A549 (cell line): ENCODE data around the gene FANCM. TPM values are rescaled to one million over a fixed set of nuclear protein-coding genes. Genes with fewer than 3 reads are reported as not detected.

Experiments used
- ATAC-seq, 2 experiments: fragments of 200-7000 bp in 1 of 2; fragments of >200 bp in 1 of 2; cut with Nextera tagmentation in 1 of 2; cut with Tn5 transposase in 1 of 2; 3 replicates each; pipeline versions ENCODE4 v1.8.0 to v1.9.1; 2018 to 2020; ENCODE audit warnings: mild to moderate bottlenecking in 1 of 2, moderate library complexity in 1 of 2
- CTCF ChIA-PET: fragments of 300-600 bp; sonication (Branson Sonifier 250); formaldehyde crosslinking; extraction: SDS; loops from one replicate; lab custom pipeline; 2021; ENCODE audit warnings: antibody characterized with exemption, inconsistent platforms; lab: Yijun Ruan, JAX
- POLR2A ChIA-PET: fragments of 350-600 bp; formaldehyde crosslinking; extraction: SDS; loops from one replicate; lab custom pipeline; 2021; ENCODE audit warnings: antibody characterized with exemption, inconsistent platforms; lab: Yijun Ruan, JAX
- DNase-seq, 2 experiments: peaks; one replicate each; pipeline versions ENCODE4 v3.0.0 to v3.0.0-alpha.2; 2011 to 2016; ENCODE audit warnings: low read depth in 1 of 2, low spot score in 1 of 2
- FAIRE-seq: peaks from 2 replicates; lab custom pipeline; 2011; peaks lifted over from hg19 to GRCh38; lab: Jason Lieb, UNC
- H3K27ac ChIP-seq, 2 experiments: fragments of >200 bp; sonication (Bioruptor Twin); formaldehyde crosslinking; 3 replicates each; pipeline ENCODE4 v1.5.1; 2016 to 2017
- H3K4me1 ChIP-seq: fragments of >200 bp; sonication (Bioruptor Twin); formaldehyde crosslinking; 3 replicates; pipeline ENCODE4 v1.6.1; 2016
- H3K4me2 ChIP-seq: fragments of >200 bp; sonication (Bioruptor Twin); formaldehyde crosslinking; 3 replicates; pipeline ENCODE4 v1.6.1; 2016
- H3K4me3 ChIP-seq: fragments of >200 bp; sonication (Bioruptor Twin); formaldehyde crosslinking; 3 replicates; pipeline ENCODE4 v1.5.1; 2016
- H3K9me3 ChIP-seq: fragments of >200 bp; sonication (Bioruptor Twin); formaldehyde crosslinking; 3 replicates; pipeline ENCODE4 v1.6.1; 2016
- CBX8 ChIP-seq: fragments of 200-600 bp; sonication (generic); IDR thresholded peaks from 2 replicates; pipeline ENCODE4 v1.6.1; 2016
- CHD4 ChIP-seq: fragments of 200-600 bp; sonication (generic); IDR thresholded peaks from 2 replicates; pipeline ENCODE4 v1.6.1; 2016; ENCODE audit warnings: antibody characterized with exemption, mild to moderate bottlenecking, borderline replicate concordance
- EHF ChIP-seq: fragments of 250-450 bp; sonication (Bioruptor Pico); IDR thresholded peaks from 2 replicates; pipeline ENCODE4 v1.5.0; 2020; ENCODE audit warnings: mild to moderate bottlenecking
- ESRRA ChIP-seq: fragments of 150-350 bp; IDR thresholded peaks from 2 replicates; pipeline ENCODE4 v1.6.1; 2014; ENCODE audit warnings: mild to moderate bottlenecking, low read length, borderline replicate concordance
- FOSL2 ChIP-seq, 2 experiments: fragments of 450-650 bp in 1 of 2; fragments of >200 bp in 1 of 2; sonication (Bioruptor Twin) in 1 of 2; formaldehyde crosslinking; IDR thresholded peaks; 2 replicates each; pipeline versions ENCODE4 v1.5.0 to v1.6.1; 2016 to 2020; ENCODE audit warnings: mild to moderate bottlenecking in 1 of 2, moderate library complexity in 1 of 2
- FOXS1 ChIP-seq: fragments of 250-450 bp; sonication (Bioruptor Pico); IDR thresholded peaks from 2 replicates; pipeline ENCODE4 v1.5.0; 2020; ENCODE audit warnings: mild to moderate bottlenecking, moderate library complexity
- HDAC2 ChIP-seq: fragments of 200-600 bp; sonication (generic); IDR thresholded peaks from 2 replicates; pipeline ENCODE4 v1.6.1; 2016
- HOXA7 ChIP-seq: fragments of 250-450 bp; sonication (Bioruptor Pico); IDR thresholded peaks from 2 replicates; pipeline ENCODE4 v1.5.0; 2020; ENCODE audit warnings: mild to moderate bottlenecking, moderate library complexity
- HOXB5 ChIP-seq: fragments of 250-450 bp; sonication (Bioruptor Pico); IDR thresholded peaks from 2 replicates; pipeline ENCODE4 v1.5.0; 2020; ENCODE audit warnings: mild to moderate bottlenecking, moderate library complexity
- JUNB ChIP-seq: fragments of >200 bp; sonication (Bioruptor Twin); formaldehyde crosslinking; IDR thresholded peaks from 2 replicates; pipeline ENCODE4 v1.6.1; 2016
- KDM1A ChIP-seq: fragments of 200-600 bp; sonication (generic); IDR thresholded peaks from 2 replicates; pipeline ENCODE4 v1.6.1; 2016; ENCODE audit warnings: low read depth, mild to moderate bottlenecking
- KDM5A ChIP-seq: fragments of 200-600 bp; sonication (generic); IDR thresholded peaks from 2 replicates; pipeline ENCODE4 v1.6.1; 2016; ENCODE audit warnings: antibody characterized with exemption, mild to moderate bottlenecking
- NFE2L2 ChIP-seq: fragments of 150-350 bp; conservative IDR thresholded peaks from 2 replicates; pipeline ENCODE4 v1.6.1; 2014; ENCODE audit warnings: low read length
- NPAS2 ChIP-seq: fragments of 250-450 bp; sonication (Bioruptor Pico); IDR thresholded peaks from 2 replicates; pipeline ENCODE4 v1.8.0; 2022; ENCODE audit warnings: mild to moderate bottlenecking, moderate library complexity, borderline replicate concordance
- PHF8 ChIP-seq: fragments of 200-600 bp; sonication (generic); IDR thresholded peaks from 2 replicates; pipeline ENCODE4 v1.6.1; 2016; ENCODE audit warnings: low read depth, mild to moderate bottlenecking, antibody characterized with exemption, moderate library complexity, borderline replicate concordance
- POLR2AphosphoS2 ChIP-seq: conservative IDR thresholded peaks from 2 replicates; pipeline ENCODE4 v1.6.1; 2012; ENCODE audit warnings: low read length, improper control_type of control experiment, inconsistent platforms
- RAD21 ChIP-seq, 2 experiments: fragments of >200 bp in 1 of 2; sonication (Bioruptor Twin) in 1 of 2; formaldehyde crosslinking in 1 of 2; IDR thresholded peaks in 1 of 2; conservative IDR thresholded peaks in 1 of 2; 2 replicates in 1 of 2; 3 replicates in 1 of 2; pipeline ENCODE4 v1.6.1; 2012 to 2018; ENCODE audit warnings: inconsistent platforms in 1 of 2
- RCOR1 ChIP-seq: fragments of 150-350 bp; IDR thresholded peaks from 2 replicates; pipeline ENCODE4 v1.6.1; 2014; ENCODE audit warnings: antibody characterized with exemption, low read length, low read depth
- RNF2 ChIP-seq: fragments of 200-600 bp; sonication (generic); IDR thresholded peaks from 2 replicates; pipeline ENCODE4 v1.6.1; 2016; ENCODE audit warnings: low read depth, mild to moderate bottlenecking, antibody characterized with exemption, moderate library complexity, borderline replicate concordance
- SREBF2 ChIP-seq: fragments of 450-650 bp; IDR thresholded peaks from 2 replicates; pipeline ENCODE4 v1.6.1; 2014; ENCODE audit warnings: mild to moderate bottlenecking, moderate library complexity
- TP53 ChIP-seq: fragments of 250-450 bp; sonication (Bioruptor Pico); IDR thresholded peaks from 2 replicates; pipeline ENCODE4 v1.5.0; 2021; ENCODE audit warnings: mild to moderate bottlenecking, moderate library complexity
- ZC3H11A ChIP-seq: fragments of 450-650 bp; IDR thresholded peaks from 2 replicates; pipeline ENCODE4 v1.6.1; 2014; ENCODE audit warnings: antibody characterized with exemption, mild to moderate bottlenecking
- ZNF302 ChIP-seq: fragments of 250-450 bp; sonication (Bioruptor Pico); IDR thresholded peaks from 2 replicates; pipeline ENCODE4 v1.9.0; 2021; ENCODE audit warnings: inconsistent platforms, mild to moderate bottlenecking, moderate library complexity
- WGBS: methylation state at CpG from one replicate; pipeline ENCODE4 v1.1.6; 2017; ENCODE audit errors: missing lambda C conversion rate; 5-methylcytosine and 5-hydroxymethylcytosine counted together
- polyA plus RNA-seq, 4 experiments: library from polyadenylated mRNA; depleted of rRNA in 3 of 4; stranded (reverse); fragments of >200 nt; fragmentation: RNase III in 1 of 4; extraction: RNeasy Plus Mini Kit Qiagen cat#74134 plus additional on column Dnase treatment in 1 of 4; gene quantifications; 2 replicates in 3 of 4; 3 replicates in 1 of 4; pipeline ENCODE4 v1.2.3, GENCODE V29; 2011 to 2017
- TF ChIP-seq, protein P1 (sequence below): fragments of >200 bp; sonication (Bioruptor Twin); formaldehyde crosslinking; IDR thresholded peaks from 2 replicates; pipeline ENCODE4 v1.6.1; 2016
- TF ChIP-seq, protein P2 (sequence below): fragments of 250-450 bp; sonication (Bioruptor Pico); IDR thresholded peaks from 2 replicates; pipeline ENCODE4 v1.5.0; 2021; ENCODE audit warnings: mild to moderate bottlenecking, moderate library complexity, borderline replicate concordance
- TF ChIP-seq, protein P3 (sequence below): IDR thresholded peaks from 2 replicates; pipeline ENCODE4 v1.6.1; 2012; ENCODE audit warnings: low read depth, borderline replicate concordance
- TF ChIP-seq, protein P4 (sequence below): fragments of >200 bp; sonication (Bioruptor Twin); formaldehyde crosslinking; IDR thresholded peaks from 3 replicates; pipeline ENCODE4 v1.6.1; 2016
- TF ChIP-seq, protein P5 (sequence below): IDR thresholded peaks from 2 replicates; pipeline ENCODE4 v1.6.1; 2012

FANCM gene
- polyA plus RNA-seq, 2 of the 4 experiments (the other 2 are of a cell fraction), result 7.0 to 8.8 TPM

GRCh38 chr14:45120096-45120495 lies 15.6 kb upstream of the FANCM start:
- ATAC-seq (no peak), FAIRE-seq (no peak), DNase-seq (no peak)
- no peak overlapping the region for H3K4me3 ChIP-seq
- no peak overlapping the region for H3K27ac ChIP-seq
- ChIA-PET CTCF (no interaction called here), POLR2A (no interaction called here)
- WGBS, result 92% methylated on average over 1 of the region's 1 CpG
- H3K4me1 ChIP-seq, result peaks cover under 1% of the 10 kb centered on the region; the same call in 1 of the 3 replicates
- TF ChIP-seq POLR2AphosphoS2 (no peak), ZC3H11A (no peak), JUNB (no peak), FOXS1 (CRISPR knock-in tag) (no peak), HOXA7 (no peak), HOXB5 (CRISPR knock-in tag) (no peak), TP53 (no peak), KDM5A (no peak)
- TF ChIP-seq, protein P1, sequence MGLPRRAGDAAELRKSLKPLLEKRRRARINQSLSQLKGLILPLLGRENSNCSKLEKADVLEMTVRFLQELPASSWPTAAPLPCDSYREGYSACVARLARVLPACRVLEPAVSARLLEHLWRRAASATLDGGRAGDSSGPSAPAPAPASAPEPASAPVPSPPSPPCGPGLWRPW, result no peak
- H3K9me3 ChIP-seq, result no peaks in the 10 kb centered on the region
- H3K4me2 ChIP-seq, result no peak overlapping the region

- ChIA-PET POLR2A (no interaction called here), CTCF (no interaction called here)
- TF ChIP-seq SREBF2, result no peak
- no peak for TF ChIP-seq RNF2
- TF ChIP-seq, protein P2, sequence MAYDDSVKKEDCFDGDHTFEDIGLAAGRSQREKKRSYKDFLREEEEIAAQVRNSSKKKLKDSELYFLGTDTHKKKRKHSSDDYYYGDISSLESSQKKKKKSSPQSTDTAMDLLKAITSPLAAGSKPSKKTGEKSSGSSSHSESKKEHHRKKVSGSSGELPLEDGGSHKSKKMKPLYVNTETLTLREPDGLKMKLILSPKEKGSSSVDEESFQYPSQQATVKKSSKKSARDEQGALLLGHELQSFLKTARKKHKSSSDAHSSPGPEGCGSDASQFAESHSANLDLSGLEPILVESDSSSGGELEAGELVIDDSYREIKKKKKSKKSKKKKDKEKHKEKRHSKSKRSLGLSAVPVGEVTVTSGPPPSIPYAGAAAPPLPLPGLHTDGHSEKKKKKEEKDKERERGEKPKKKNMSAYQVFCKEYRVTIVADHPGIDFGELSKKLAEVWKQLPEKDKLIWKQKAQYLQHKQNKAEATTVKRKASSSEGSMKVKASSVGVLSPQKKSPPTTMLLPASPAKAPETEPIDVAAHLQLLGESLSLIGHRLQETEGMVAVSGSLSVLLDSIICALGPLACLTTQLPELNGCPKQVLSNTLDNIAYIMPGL (CRISPR knock-in tag), result no peak
- TF ChIP-seq, protein P3, sequence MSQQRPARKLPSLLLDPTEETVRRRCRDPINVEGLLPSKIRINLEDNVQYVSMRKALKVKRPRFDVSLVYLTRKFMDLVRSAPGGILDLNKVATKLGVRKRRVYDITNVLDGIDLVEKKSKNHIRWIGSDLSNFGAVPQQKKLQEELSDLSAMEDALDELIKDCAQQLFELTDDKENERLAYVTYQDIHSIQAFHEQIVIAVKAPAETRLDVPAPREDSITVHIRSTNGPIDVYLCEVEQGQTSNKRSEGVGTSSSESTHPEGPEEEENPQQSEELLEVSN, result no peak
- TF ChIP-seq, protein P4, sequence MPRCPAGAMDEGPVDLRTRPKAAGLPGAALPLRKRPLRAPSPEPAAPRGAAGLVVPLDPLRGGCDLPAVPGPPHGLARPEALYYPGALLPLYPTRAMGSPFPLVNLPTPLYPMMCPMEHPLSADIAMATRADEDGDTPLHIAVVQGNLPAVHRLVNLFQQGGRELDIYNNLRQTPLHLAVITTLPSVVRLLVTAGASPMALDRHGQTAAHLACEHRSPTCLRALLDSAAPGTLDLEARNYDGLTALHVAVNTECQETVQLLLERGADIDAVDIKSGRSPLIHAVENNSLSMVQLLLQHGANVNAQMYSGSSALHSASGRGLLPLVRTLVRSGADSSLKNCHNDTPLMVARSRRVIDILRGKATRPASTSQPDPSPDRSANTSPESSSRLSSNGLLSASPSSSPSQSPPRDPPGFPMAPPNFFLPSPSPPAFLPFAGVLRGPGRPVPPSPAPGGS, result no peak
- no peak overlapping the region for H3K4me3 ChIP-seq
- H3K9me3 ChIP-seq, result no peaks in the 10 kb centered on the region
- no peaks in the 10 kb centered on the region for H3K4me1 ChIP-seq
- ATAC-seq (no peak), FAIRE-seq (no peak), DNase-seq (no peak)
- WGBS, result 94% methylated on average over 3 of the region's 3 CpGs
- no peak overlapping the region for H3K4me2 ChIP-seq
- H3K27ac ChIP-seq, result no peak overlapping the region
Observed at GRCh38 chr14:45123271-45123670, 12.5 kb upstream of the FANCM start.

DNA sequence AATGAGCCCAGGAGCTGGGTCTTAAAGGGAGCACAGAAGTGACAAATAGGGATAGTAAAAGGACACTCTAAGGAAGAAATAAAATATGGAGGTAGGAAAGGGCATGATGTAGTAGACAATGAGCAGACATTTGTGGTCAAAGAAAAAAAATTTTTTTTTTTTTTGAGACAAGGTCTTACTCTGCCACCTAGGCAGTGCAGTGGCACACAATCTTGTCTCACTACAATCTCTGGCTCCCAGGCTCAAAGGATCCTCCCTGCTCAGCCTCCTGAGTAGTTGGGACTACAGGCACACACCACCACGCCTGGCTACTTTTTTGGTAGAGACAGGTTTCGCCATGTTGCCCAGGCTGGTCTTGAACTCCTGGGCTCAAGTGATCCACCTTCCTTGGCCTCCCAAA lies 10.0 kb upstream of the FANCM start:
- H3K4me1 ChIP-seq, result no peaks in the 10 kb centered on the region; the same call in 2 of the 3 replicates
- no peak overlapping the region for H3K4me2 ChIP-seq
- no peaks in the 10 kb centered on the region for H3K9me3 ChIP-seq
- POLR2A ChIA-PET, result no interaction called here
- H3K27ac ChIP-seq, result no peak overlapping the region
- no peak for FAIRE-seq
- no peak; a peak in 1 of 6 replicates for ATAC-seq
- 87% methylated on average over 2 of the region's 2 CpGs for WGBS
- CTCF ChIA-PET, result interaction anchor here (0.7 kb wide), 1 partner anchor 39 kb away, joined by 3 read pairs; no protein-coding TSS in a partner anchor
- H3K4me3 ChIP-seq, result no peak overlapping the region
- no peak for TF ChIP-seq SREBF2
- TF ChIP-seq PHF8, result no peak
- TF ChIP-seq HOXB5 (CRISPR knock-in tag), result no peak
- TF ChIP-seq ZNF302 (CRISPR knock-in tag), result no peak
- TF ChIP-seq NPAS2, result no peak
- TF ChIP-seq EHF, result no peak
- no peak for TF ChIP-seq ESRRA
- TF ChIP-seq RCOR1, result no peak
- TF ChIP-seq JUNB, result no peak
- TF ChIP-seq RAD21 (conservative IDR thresholded peaks at IDR 0.05 in 1 of 2, IDR thresholded peaks at IDR 0.05 in 1 of 2), result no peak
- TF ChIP-seq ZC3H11A, result no peak
- no peak for TF ChIP-seq HDAC2
- no peak for TF ChIP-seq KDM1A
- TF ChIP-seq FOXS1 (CRISPR knock-in tag), result no peak
- no peak for TF ChIP-seq POLR2AphosphoS2
- TF ChIP-seq CBX8, result no peak
- no peak for TF ChIP-seq FOSL2 (IDR thresholded peaks at IDR 0.05)
- no peak for TF ChIP-seq FOSL2 (CRISPR knock-in tag; IDR thresholded peaks at IDR 0.05)
- TF ChIP-seq CHD4, result no peak
- TF ChIP-seq, protein P5, sequence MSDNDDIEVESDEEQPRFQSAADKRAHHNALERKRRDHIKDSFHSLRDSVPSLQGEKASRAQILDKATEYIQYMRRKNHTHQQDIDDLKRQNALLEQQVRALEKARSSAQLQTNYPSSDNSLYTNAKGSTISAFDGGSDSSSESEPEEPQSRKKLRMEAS, result no peak
- TF ChIP-seq NFE2L2, result no peak
- DNase-seq, result no peak
